HepG2 (cell line): ENCODE data around the gene STOM. TPM values are rescaled to one million over a fixed set of nuclear protein-coding genes. Genes with fewer than 3 reads are reported as not detected.

Source experiments
- FOXA3 ChIP-seq: IDR thresholded peaks from 2 replicates; pipeline ENCODE4 v1.6.1; 2016; ENCODE audit warnings: missing genetic modification reagents, missing compliant biosample characterization
- FOXC1 ChIP-seq: sonication (generic); formaldehyde crosslinking; IDR thresholded peaks from 2 replicates; pipeline ENCODE4 v1.8.0; 2022; ENCODE audit warnings: mild to moderate bottlenecking, missing genetic modification reagents, borderline replicate concordance
- FOXJ3 ChIP-seq: sonication (generic); formaldehyde crosslinking; IDR thresholded peaks from 2 replicates; pipeline ENCODE4 v1.4.0; 2020; ENCODE audit warnings: missing genetic modification reagents, mild to moderate bottlenecking, borderline replicate concordance
- HOXA3 ChIP-seq: sonication (generic); formaldehyde crosslinking; IDR thresholded peaks from 2 replicates; pipeline ENCODE4 v1.5.0; 2020; ENCODE audit warnings: missing genetic modification reagents
- POLR2G ChIP-seq: fragments of 200-400 bp; formaldehyde crosslinking; IDR thresholded peaks from 2 replicates; pipeline ENCODE4 v1.6.1; 2018; ENCODE audit warnings: mild to moderate bottlenecking, low read depth, low read length, moderate library complexity
- SIN3B ChIP-seq: fragments of 150-350 bp; IDR thresholded peaks from 2 replicates; pipeline ENCODE4 v1.6.1; 2014; ENCODE audit warnings: low read length
- SNAPC2 ChIP-seq: sonication (generic); formaldehyde crosslinking; IDR thresholded peaks from 2 replicates; pipeline ENCODE4 v1.8.1; 2022; ENCODE audit warnings: mild to moderate bottlenecking, missing genetic modification reagents
- U2AF2 ChIP-seq: fragments of 200-400 bp; formaldehyde crosslinking; IDR thresholded peaks from 2 replicates; pipeline ENCODE4 v1.6.1; 2017; ENCODE audit warnings: low read depth, mild to moderate bottlenecking, low read length
- ZBTB7B ChIP-seq: sonication (generic); formaldehyde crosslinking; IDR thresholded peaks from 2 replicates; pipeline ENCODE4 v1.4.0; 2020; ENCODE audit warnings: missing genetic modification reagents
- ZIK1 ChIP-seq: sonication (generic); formaldehyde crosslinking; IDR thresholded peaks from 2 replicates; pipeline ENCODE4 v1.5.0; 2020; ENCODE audit warnings: mild to moderate bottlenecking, low read depth, missing genetic modification reagents, borderline replicate concordance
- ZNF121 ChIP-seq: sonication (generic); formaldehyde crosslinking; IDR thresholded peaks from 2 replicates; pipeline ENCODE4 v1.5.0; 2020; ENCODE audit warnings: mild to moderate bottlenecking, missing genetic modification reagents
- ZNF317 ChIP-seq: sonication (generic); formaldehyde crosslinking; IDR thresholded peaks from 2 replicates; pipeline ENCODE4 v1.5.0; 2020; ENCODE audit warnings: mild to moderate bottlenecking, missing genetic modification reagents
- ZSCAN22 ChIP-seq: sonication (generic); formaldehyde crosslinking; IDR thresholded peaks from 2 replicates; pipeline ENCODE4 v1.4.0; 2020; ENCODE audit warnings: mild to moderate bottlenecking, missing genetic modification reagents
- polyA plus RNA-seq, 8 experiments: library from polyadenylated mRNA; depleted of rRNA in 3 of 8; stranded (reverse) in 7 of 8; unstranded in 1 of 8; fragments of >200 nt; fragmentation: Illumina TruSeq in 4 of 8; extraction: Trizol in 4 of 8; gene quantifications; 2 replicates each; pipeline versions ENCODE4 v1.2.1 to v1.2.3, GENCODE V29; 2011 to 2016; ENCODE audit warnings: low read depth in 4 of 8, missing spikeins in 1 of 8, mixed read lengths in 1 of 8; ENCODE audit not compliant: insufficient read depth in 1 of 8
- total RNA-seq, 5 experiments: library from RNA; depleted of rRNA; stranded (reverse); fragments of >200 nt; fragmentation: Illumina TruSeq; extraction: Trizol; gene quantifications; 2 replicates each; pipeline ENCODE4 v1.2.3, GENCODE V29; 2016; ENCODE audit warnings: low read depth in 1 of 5
- TF ChIP-seq, protein P1 (sequence below): sonication (generic); formaldehyde crosslinking; IDR thresholded peaks from 2 replicates; pipeline ENCODE4 v1.8.0; 2022; ENCODE audit warnings: mild to moderate bottlenecking, missing genetic modification reagents, moderate library complexity
- TF ChIP-seq, protein P2 (sequence below): IDR thresholded peaks from 2 replicates; pipeline ENCODE4 v1.6.1; 2018; ENCODE audit warnings: missing genetic modification reagents
- TF ChIP-seq, protein P3 (sequence below): sonication (generic); formaldehyde crosslinking; IDR thresholded peaks from 2 replicates; pipeline ENCODE4 v1.4.0; 2020; ENCODE audit warnings: mild to moderate bottlenecking, low read depth, missing genetic modification reagents
- TF ChIP-seq, protein P4 (sequence below): IDR thresholded peaks from 2 replicates; pipeline ENCODE4 v1.6.1; 2016; ENCODE audit warnings: mild to moderate bottlenecking, missing biosample characterization, missing genetic modification reagents
- TF ChIP-seq, protein P5 (sequence below): sonication (generic); formaldehyde crosslinking; conservative IDR thresholded peaks from 2 replicates; pipeline ENCODE4 v1.8.0; 2022; ENCODE audit warnings: mild to moderate bottlenecking, moderate library complexity, missing genetic modification reagents
- TF ChIP-seq, protein P6 (sequence below): IDR thresholded peaks from 2 replicates; pipeline ENCODE4 v1.6.1; 2016; ENCODE audit warnings: missing compliant biosample characterization, missing genetic modification reagents, borderline replicate concordance
- TF ChIP-seq, protein P7 (sequence below): IDR thresholded peaks from 2 replicates; pipeline ENCODE4 v1.6.1; 2016; ENCODE audit warnings: control low read depth

STOM gene
- total and polyA plus RNA-seq, 2 of the 13 experiments (the other 11 are each of a cell fraction or from before 2014, with no cell fraction given), result 43.6 to 165 TPM

DNA sequence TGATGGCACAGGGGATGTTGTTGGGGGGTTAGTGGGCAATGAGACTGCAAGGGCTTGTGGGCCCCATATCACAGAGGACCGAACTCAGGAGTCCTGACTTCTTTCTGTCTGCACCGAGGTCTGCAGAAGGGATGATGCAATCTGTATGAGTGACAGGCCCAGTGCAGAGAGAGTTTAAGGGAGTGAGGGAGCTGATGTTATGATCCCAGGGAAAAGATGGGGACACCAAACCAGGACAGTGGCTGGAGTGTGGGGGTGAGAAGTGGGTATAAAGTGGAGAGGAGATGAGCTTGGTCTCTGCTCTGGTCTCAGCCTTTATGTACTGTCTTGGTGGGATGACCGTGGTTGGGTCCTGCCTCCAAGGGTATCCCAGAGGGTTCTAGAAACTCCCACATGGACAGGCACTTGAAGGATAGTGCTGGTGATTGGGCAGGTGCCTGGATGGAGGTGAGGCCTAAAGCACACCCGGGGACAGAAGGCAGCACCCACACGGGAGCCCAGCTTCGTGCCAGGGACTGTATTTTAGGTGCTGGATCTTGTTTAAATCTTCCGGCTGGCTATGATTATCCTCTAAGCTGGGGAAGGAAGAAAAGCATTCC, 80.2 kb downstream of the STOM start (continued):
- TF ChIP-seq, protein P1, sequence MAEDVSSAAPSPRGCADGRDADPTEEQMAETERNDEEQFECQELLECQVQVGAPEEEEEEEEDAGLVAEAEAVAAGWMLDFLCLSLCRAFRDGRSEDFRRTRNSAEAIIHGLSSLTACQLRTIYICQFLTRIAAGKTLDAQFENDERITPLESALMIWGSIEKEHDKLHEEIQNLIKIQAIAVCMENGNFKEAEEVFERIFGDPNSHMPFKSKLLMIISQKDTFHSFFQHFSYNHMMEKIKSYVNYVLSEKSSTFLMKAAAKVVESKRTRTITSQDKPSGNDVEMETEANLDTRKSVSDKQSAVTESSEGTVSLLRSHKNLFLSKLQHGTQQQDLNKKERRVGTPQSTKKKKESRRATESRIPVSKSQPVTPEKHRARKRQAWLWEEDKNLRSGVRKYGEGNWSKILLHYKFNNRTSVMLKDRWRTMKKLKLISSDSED (CRISPR knock-in tag), result no peak
- TF ChIP-seq FOXJ3 (CRISPR knock-in tag), result no peak
- TF ChIP-seq SNAPC2, result 0 out of 2 replicates have a peak, but pooled peaks have one; percentile 45
- TF ChIP-seq ZIK1 (CRISPR knock-in tag), result no peak
- no peak for TF ChIP-seq HOXA3 (CRISPR knock-in tag)
- TF ChIP-seq, protein P2, sequence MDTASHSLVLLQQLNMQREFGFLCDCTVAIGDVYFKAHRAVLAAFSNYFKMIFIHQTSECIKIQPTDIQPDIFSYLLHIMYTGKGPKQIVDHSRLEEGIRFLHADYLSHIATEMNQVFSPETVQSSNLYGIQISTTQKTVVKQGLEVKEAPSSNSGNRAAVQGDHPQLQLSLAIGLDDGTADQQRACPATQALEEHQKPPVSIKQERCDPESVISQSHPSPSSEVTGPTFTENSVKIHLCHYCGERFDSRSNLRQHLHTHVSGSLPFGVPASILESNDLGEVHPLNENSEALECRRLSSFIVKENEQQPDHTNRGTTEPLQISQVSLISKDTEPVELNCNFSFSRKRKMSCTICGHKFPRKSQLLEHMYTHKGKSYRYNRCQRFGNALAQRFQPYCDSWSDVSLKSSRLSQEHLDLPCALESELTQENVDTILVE (CRISPR knock-in tag), result 0 out of 2 replicates have a peak, but pooled peaks have one; percentile 17
- no peak for TF ChIP-seq ZSCAN22 (CRISPR knock-in tag)
- TF ChIP-seq, protein P3, sequence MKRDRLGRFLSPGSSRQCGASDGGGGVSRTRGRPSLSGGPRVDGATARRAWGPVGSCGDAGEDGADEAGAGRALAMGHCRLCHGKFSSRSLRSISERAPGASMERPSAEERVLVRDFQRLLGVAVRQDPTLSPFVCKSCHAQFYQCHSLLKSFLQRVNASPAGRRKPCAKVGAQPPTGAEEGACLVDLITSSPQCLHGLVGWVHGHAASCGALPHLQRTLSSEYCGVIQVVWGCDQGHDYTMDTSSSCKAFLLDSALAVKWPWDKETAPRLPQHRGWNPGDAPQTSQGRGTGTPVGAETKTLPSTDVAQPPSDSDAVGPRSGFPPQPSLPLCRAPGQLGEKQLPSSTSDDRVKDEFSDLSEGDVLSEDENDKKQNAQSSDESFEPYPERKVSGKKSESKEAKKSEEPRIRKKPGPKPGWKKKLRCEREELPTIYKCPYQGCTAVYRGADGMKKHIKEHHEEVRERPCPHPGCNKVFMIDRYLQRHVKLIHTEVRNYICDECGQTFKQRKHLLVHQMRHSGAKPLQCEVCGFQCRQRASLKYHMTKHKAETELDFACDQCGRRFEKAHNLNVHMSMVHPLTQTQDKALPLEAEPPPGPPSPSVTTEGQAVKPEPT (CRISPR knock-in tag), result peak; percentile 65; the same call in 1 of the 2 replicates
- peak; percentile 9; the same call in 1 of the 2 replicates for TF ChIP-seq POLR2G
- TF ChIP-seq FOXA3 (CRISPR knock-in tag), result no peak
- TF ChIP-seq, protein P4, sequence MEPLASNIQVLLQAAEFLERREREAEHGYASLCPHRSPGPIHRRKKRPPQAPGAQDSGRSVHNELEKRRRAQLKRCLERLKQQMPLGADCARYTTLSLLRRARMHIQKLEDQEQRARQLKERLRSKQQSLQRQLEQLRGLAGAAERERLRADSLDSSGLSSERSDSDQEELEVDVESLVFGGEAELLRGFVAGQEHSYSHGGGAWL (CRISPR knock-in tag), result no peak
- TF ChIP-seq ZNF317 (CRISPR knock-in tag), result 0 out of 2 replicates have a peak, but pooled peaks have one; percentile 62
- TF ChIP-seq, protein P5, sequence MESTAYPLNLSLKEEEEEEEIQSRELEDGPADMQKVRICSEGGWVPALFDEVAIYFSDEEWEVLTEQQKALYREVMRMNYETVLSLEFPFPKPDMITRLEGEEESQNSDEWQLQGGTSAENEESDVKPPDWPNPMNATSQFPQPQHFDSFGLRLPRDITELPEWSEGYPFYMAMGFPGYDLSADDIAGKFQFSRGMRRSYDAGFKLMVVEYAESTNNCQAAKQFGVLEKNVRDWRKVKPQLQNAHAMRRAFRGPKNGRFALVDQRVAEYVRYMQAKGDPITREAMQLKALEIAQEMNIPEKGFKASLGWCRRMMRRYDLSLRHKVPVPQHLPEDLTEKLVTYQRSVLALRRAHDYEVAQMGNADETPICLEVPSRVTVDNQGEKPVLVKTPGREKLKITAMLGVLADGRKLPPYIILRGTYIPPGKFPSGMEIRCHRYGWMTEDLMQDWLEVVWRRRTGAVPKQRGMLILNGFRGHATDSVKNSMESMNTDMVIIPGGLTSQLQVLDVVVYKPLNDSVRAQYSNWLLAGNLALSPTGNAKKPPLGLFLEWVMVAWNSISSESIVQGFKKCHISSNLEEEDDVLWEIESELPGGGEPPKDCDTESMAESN, result no peak
- TF ChIP-seq FOXC1 (CRISPR knock-in tag), result peak; percentile 47; the same call in 1 of the 2 replicates
- TF ChIP-seq SIN3B, result no peak
- TF ChIP-seq, protein P6, sequence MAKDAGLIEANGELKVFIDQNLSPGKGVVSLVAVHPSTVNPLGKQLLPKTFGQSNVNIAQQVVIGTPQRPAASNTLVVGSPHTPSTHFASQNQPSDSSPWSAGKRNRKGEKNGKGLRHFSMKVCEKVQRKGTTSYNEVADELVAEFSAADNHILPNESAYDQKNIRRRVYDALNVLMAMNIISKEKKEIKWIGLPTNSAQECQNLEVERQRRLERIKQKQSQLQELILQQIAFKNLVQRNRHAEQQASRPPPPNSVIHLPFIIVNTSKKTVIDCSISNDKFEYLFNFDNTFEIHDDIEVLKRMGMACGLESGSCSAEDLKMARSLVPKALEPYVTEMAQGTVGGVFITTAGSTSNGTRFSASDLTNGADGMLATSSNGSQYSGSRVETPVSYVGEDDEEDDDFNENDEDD (CRISPR knock-in tag), result no peak
- TF ChIP-seq ZBTB7B, result no peak
- TF ChIP-seq U2AF2, result no peak
- 0 out of 2 replicates have a peak, but pooled peaks have one; percentile 12 for TF ChIP-seq ZNF121 (CRISPR knock-in tag)
- TF ChIP-seq, protein P7, sequence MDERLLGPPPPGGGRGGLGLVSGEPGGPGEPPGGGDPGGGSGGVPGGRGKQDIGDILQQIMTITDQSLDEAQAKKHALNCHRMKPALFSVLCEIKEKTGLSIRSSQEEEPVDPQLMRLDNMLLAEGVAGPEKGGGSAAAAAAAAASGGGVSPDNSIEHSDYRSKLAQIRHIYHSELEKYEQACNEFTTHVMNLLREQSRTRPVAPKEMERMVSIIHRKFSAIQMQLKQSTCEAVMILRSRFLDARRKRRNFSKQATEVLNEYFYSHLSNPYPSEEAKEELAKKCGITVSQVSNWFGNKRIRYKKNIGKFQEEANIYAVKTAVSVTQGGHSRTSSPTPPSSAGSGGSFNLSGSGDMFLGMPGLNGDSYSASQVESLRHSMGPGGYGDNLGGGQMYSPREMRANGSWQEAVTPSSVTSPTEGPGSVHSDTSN (CRISPR knock-in tag), result peak; percentile 89
